Neural progenitor cell (in vitro differentiated cells): Measurements from ENCODE around the gene KIAA1217.

Source experiments
- EZH2 ChIP-seq: fragments of 200-600 bp; sonication (generic); IDR thresholded peaks from 2 replicates; pipeline ENCODE4 v1.6.1; 2017; ENCODE audit warnings: antibody characterized with exemption, mild to moderate bottlenecking, moderate library complexity
- TF ChIP-seq, protein P1 (sequence below): fragments of 200-600 bp; sonication (generic); IDR thresholded peaks from 2 replicates; pipeline ENCODE4 v1.5.1; 2017; ENCODE audit warnings: antibody characterized with exemption, mild to moderate bottlenecking

DNA sequence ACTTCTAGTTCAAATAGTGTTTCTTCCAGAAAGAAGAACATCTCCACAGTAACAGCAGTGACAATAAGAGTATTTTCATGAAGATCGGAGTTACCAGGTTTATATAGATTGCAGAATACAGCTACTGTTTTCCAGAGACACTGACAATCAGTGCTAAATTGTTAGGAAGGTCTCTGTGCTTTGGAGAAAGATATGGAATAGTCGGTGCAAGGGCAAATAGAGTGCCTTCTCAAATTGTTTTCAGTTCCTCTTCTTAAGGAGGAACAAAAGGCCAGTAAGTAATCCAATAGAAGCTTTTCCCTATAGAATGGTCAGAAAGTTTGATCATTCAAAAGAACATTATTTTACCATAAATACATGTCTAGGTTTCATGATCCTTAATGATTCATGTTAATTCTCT, 2.6 kb upstream of the KIAA1217 start:
- TF ChIP-seq, protein P1, sequence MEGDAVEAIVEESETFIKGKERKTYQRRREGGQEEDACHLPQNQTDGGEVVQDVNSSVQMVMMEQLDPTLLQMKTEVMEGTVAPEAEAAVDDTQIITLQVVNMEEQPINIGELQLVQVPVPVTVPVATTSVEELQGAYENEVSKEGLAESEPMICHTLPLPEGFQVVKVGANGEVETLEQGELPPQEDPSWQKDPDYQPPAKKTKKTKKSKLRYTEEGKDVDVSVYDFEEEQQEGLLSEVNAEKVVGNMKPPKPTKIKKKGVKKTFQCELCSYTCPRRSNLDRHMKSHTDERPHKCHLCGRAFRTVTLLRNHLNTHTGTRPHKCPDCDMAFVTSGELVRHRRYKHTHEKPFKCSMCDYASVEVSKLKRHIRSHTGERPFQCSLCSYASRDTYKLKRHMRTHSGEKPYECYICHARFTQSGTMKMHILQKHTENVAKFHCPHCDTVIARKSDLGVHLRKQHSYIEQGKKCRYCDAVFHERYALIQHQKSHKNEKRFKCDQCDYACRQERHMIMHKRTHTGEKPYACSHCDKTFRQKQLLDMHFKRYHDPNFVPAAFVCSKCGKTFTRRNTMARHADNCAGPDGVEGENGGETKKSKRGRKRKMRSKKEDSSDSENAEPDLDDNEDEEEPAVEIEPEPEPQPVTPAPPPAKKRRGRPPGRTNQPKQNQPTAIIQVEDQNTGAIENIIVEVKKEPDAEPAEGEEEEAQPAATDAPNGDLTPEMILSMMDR = no peak
- TF ChIP-seq EZH2 = no peak
